Measurements from ENCODE around the gene DNAJC21. TPM values are rescaled to one million over a fixed set of nuclear protein-coding genes. Genes with fewer than 3 reads are reported as not detected.
A peak's percentile ranks its signal among the peaks of the same experiment; 100 is the strongest.

The DNAJC21 gene
- total RNA-seq, 1 donor from 2014 or later: 66.4 TPM

DNA sequence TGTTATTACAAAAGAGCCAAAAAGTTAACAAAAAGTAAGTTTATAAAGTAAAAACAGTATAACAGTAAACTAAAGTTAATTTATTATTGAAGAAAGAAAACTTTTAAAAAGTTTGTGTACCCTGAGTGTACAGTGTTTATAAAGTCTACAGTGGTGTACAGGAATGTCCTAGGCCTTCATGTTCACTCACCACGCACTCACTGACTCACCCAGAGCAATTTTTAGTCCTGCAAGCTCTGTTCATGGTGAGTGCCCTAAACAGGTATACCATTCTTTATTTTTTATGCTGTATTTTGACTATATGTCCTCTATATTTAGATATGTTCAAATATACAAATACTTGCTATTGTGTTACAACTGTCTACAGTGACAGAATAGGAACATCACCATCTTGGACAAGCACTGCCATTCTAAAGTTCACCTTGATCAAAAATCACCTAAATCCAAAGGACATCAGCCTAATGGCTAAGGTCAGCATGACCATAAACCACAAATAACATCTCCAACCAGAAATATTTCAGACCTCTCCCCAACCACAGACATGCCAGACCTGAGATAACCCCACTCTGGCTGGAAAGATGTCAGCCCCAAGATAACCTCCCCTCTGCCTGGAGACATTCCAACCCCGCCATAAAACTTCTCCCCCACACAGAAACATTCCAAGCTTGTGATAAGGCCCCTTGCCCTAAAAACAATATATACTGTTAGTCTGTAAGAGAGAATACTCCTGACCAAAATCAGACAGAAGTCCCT, 62.3 kb downstream of the DNAJC21 start:
- Mint-ChIP-seq H3K27me3 (ENCODE audit: low read depth, unreplicated experiment) (peaks cover 11% of the 10 kb centered on the region), H3K27ac (ENCODE audit: unreplicated experiment) (peak overlapping the region; percentile 19), H3K4me3 (ENCODE audit: unreplicated experiment) (no peak overlapping the region), H3K9me3 (ENCODE audit: unreplicated experiment) (no peaks in the 10 kb centered on the region), H3K4me1 (ENCODE audit: low read depth, unreplicated experiment) (peaks cover 28% of the 10 kb centered on the region), H3K36me3 (ENCODE audit: low read depth, unreplicated experiment) (no peaks in the 10 kb centered on the region)
- FAIRE-seq (no peak), DNase-seq (ENCODE audit: low read depth) (peak; percentile 41)
- no peaks in the 10 kb centered on the region for H3K36me3 ChIP-seq (ENCODE audit: insufficient read depth, low read length)
- no peak overlapping the region for H3K27ac ChIP-seq (ENCODE audit: low read depth, low read length)
- no peaks in the 10 kb centered on the region for H3K79me2 ChIP-seq (ENCODE audit: insufficient read depth, low read length)
- no peak overlapping the region for H2AFZ ChIP-seq (ENCODE audit: low read depth, low read length)
- TF ChIP-seq, protein P1, sequence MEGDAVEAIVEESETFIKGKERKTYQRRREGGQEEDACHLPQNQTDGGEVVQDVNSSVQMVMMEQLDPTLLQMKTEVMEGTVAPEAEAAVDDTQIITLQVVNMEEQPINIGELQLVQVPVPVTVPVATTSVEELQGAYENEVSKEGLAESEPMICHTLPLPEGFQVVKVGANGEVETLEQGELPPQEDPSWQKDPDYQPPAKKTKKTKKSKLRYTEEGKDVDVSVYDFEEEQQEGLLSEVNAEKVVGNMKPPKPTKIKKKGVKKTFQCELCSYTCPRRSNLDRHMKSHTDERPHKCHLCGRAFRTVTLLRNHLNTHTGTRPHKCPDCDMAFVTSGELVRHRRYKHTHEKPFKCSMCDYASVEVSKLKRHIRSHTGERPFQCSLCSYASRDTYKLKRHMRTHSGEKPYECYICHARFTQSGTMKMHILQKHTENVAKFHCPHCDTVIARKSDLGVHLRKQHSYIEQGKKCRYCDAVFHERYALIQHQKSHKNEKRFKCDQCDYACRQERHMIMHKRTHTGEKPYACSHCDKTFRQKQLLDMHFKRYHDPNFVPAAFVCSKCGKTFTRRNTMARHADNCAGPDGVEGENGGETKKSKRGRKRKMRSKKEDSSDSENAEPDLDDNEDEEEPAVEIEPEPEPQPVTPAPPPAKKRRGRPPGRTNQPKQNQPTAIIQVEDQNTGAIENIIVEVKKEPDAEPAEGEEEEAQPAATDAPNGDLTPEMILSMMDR (IDR thresholded peaks at IDR 0.05; ENCODE audit: insufficient read depth, low read depth, low read length): no peak
- no peak for TF ChIP-seq EZH2 (IDR thresholded peaks at IDR 0.05; ENCODE audit: insufficient read depth, low read length)
- H4K20me1 ChIP-seq (ENCODE audit: insufficient read depth, low read length): no peaks in the 10 kb centered on the region
- no peaks in the 10 kb centered on the region for H3K4me1 ChIP-seq (ENCODE audit: insufficient read depth, low read length)
- no peak overlapping the region for H3K9ac ChIP-seq (ENCODE audit: low read length)
- H3K27me3 ChIP-seq (ENCODE audit: insufficient read depth, low read length): peaks cover 18% of the 10 kb centered on the region
- peaks cover 7% of the 10 kb centered on the region for H3K9me3 ChIP-seq (ENCODE audit: insufficient read depth, low read depth, low read length)
- no peak overlapping the region for H3K4me3 ChIP-seq (ENCODE audit: insufficient read depth, low read depth, low read length)
- no peak overlapping the region for H3K4me2 ChIP-seq (ENCODE audit: low read length)

DNA sequence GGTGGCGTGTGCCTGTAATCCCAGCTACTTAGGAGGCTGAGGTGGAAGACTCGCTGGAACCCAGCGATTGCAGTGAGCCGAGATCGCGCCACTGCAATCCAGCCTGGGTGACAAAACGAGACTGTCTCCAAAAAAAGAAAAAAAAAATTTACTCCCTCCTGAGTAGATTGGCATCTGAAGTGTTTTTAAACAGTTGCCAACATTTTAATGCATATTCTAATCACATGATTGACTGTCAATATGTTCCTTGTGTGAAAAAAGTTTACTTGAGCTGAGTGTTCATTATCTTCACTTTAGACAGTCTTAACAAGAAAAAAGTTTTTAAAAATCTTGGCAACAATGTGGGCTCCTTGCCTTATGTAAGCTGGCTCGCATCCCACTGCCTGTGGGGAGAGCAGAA, 64.6 kb downstream of the DNAJC21 start:
- FAIRE-seq: no peak
- peaks cover 15% of the 10 kb centered on the region for H3K27me3 ChIP-seq (ENCODE audit: insufficient read depth, low read length)
- no peaks in the 10 kb centered on the region for H3K9me3 Mint-ChIP-seq (ENCODE audit: unreplicated experiment)

More for the DNA sequence above, 64.6 kb downstream of the DNAJC21 start:
- Histone ChIP-seq H2AFZ (ENCODE audit: low read depth, low read length) (no peak overlapping the region), H3K36me3 (ENCODE audit: insufficient read depth, low read length) (no peaks in the 10 kb centered on the region), H3K4me3 (ENCODE audit: insufficient read depth, low read depth, low read length) (no peak overlapping the region), H3K9me3 (ENCODE audit: insufficient read depth, low read depth, low read length) (no peaks in the 10 kb centered on the region), H3K4me1 (ENCODE audit: insufficient read depth, low read length) (no peaks in the 10 kb centered on the region), H4K20me1 (ENCODE audit: insufficient read depth, low read length) (no peaks in the 10 kb centered on the region), H3K27ac (ENCODE audit: low read depth, low read length) (no peak overlapping the region), H3K79me2 (ENCODE audit: insufficient read depth, low read length) (no peaks in the 10 kb centered on the region), H3K4me2 (ENCODE audit: low read length) (no peak overlapping the region), H3K9ac (ENCODE audit: low read length) (no peak overlapping the region)
- TF ChIP-seq, protein P1 (IDR thresholded peaks at IDR 0.05; ENCODE audit: insufficient read depth, low read depth, low read length): no peak
- no peak for TF ChIP-seq EZH2 (IDR thresholded peaks at IDR 0.05; ENCODE audit: insufficient read depth, low read length)
- no peak for DNase-seq (ENCODE audit: low read depth)
- H3K4me3 Mint-ChIP-seq (ENCODE audit: unreplicated experiment): no peak overlapping the region
- no peaks in the 10 kb centered on the region for H3K36me3 Mint-ChIP-seq (ENCODE audit: low read depth, unreplicated experiment)
- H3K27ac Mint-ChIP-seq (ENCODE audit: unreplicated experiment): no peak overlapping the region
- peaks cover 33% of the 10 kb centered on the region for H3K4me1 Mint-ChIP-seq (ENCODE audit: low read depth, unreplicated experiment)
- H3K27me3 Mint-ChIP-seq (ENCODE audit: low read depth, unreplicated experiment): peaks cover 11% of the 10 kb centered on the region
